ENCODE results near the gene FBXL17. TPM values are rescaled to one million over a fixed set of nuclear protein-coding genes. Genes with fewer than 3 reads are reported as not detected.

The FBXL17 gene
- polyA plus RNA-seq, 1 of the 3 experiments (the other 2 are of a cell fraction) = 4.4 TPM

- no peak for TF ChIP-seq YY1 (IDR thresholded peaks at IDR 0.05; ENCODE audit: low read depth)
- no peak for TF ChIP-seq SIN3A (IDR thresholded peaks at IDR 0.05; ENCODE audit: borderline replicate concordance, low read depth, low read length)
- no peak for TF ChIP-seq IRF3 (IDR thresholded peaks at IDR 0.05; ENCODE audit: low read depth, low read length)
- no peak for TF ChIP-seq USF1 (IDR thresholded peaks at IDR 0.05; ENCODE audit: borderline replicate concordance, low read depth)
- no peak for TF ChIP-seq MXI1 (IDR thresholded peaks at IDR 0.05; ENCODE audit: low read depth, low read length)
- TF ChIP-seq FOXM1 (IDR thresholded peaks at IDR 0.05; ENCODE audit: low read depth) = no peak
- TF ChIP-seq SMC3 (IDR thresholded peaks at IDR 0.05; ENCODE audit: low read depth, low read length) = no peak
- TF ChIP-seq PBX3 (IDR thresholded peaks at IDR 0.05) = no peak
- no peak for TF ChIP-seq GATA2 (CRISPR knock-in tag; IDR thresholded peaks at IDR 0.05)
- TF ChIP-seq CTCF (IDR thresholded peaks at IDR 0.05) = no peak
- no peak for TF ChIP-seq EP300 (IDR thresholded peaks at IDR 0.05; ENCODE audit: borderline replicate concordance in 1 of 2, low read depth in 1 of 2, low read length in 1 of 2)
- TF ChIP-seq RAD21 (IDR thresholded peaks at IDR 0.05; ENCODE audit: low read length) = no peak
- no peak for TF ChIP-seq TEAD4 (IDR thresholded peaks at IDR 0.05; ENCODE audit: borderline replicate concordance, insufficient read depth)
- no peaks in the 10 kb centered on the region for H3K27me3 ChIP-seq (ENCODE audit: insufficient read depth)
- WGBS (ENCODE audit: low lambda C conversion rate) = 92% methylated on average over 4 of the region's 4 CpGs
- H3K79me2 ChIP-seq (ENCODE audit: insufficient read depth) = no peaks in the 10 kb centered on the region
- H2AFZ ChIP-seq (ENCODE audit: low read depth) = no peak overlapping the region
- H3K4me3 ChIP-seq (ENCODE audit: low read depth in 2 of 2, low read length in 1 of 2) = no peak overlapping the region
- ChIA-PET CTCF (interaction anchor here (1.2 to 1.5 kb wide), 3 partner anchors 13 to 65 kb away, joined by 3 to 5 read pairs (median 3); no protein-coding TSS in a partner anchor), POLR2A (no interaction called here)
- DNase-seq = no peak
- H3F3A ChIP-seq (replicated peaks; ENCODE audit: insufficient read depth) = no peaks in the 10 kb centered on the region
- H3K36me3 ChIP-seq (replicated peaks in 1 of 2; ENCODE audit: control insufficient read depth in 1 of 2, insufficient read depth in 2 of 2, low read length in 1 of 2) = peaks cover 0 to 8% of the 10 kb centered on the region in 2 experiments
- no peaks in the 10 kb centered on the region; a peak in 1 of 4 replicates for H3K4me1 ChIP-seq (ENCODE audit: control insufficient read depth in 1 of 2, insufficient read depth in 2 of 2, low read depth in 1 of 2, low read length in 1 of 2)
- H3K9me2 ChIP-seq = no peaks in the 10 kb centered on the region
- H3K9me3 ChIP-seq = no peaks in the 10 kb centered on the region
- H3K27ac ChIP-seq (ENCODE audit: low read depth in 2 of 2, low read length in 1 of 2) = no peak overlapping the region
- H3K9ac ChIP-seq = no peak overlapping the region
- no peak overlapping the region for H3K4me2 ChIP-seq
- H4K20me1 ChIP-seq (ENCODE audit: insufficient read depth) = no peaks in the 10 kb centered on the region
Measured at GRCh38 chr5:108324886-108325285, 57.0 kb downstream of the FBXL17 start.

GRCh38 chr5:108321341-108321740, 60.6 kb downstream of the FBXL17 start:
- DNase-seq = no peak
- ChIA-PET CTCF (no interaction called here), POLR2A (no interaction called here)
- H3K4me1 ChIP-seq (ENCODE audit: control insufficient read depth in 1 of 2, insufficient read depth in 2 of 2, low read depth in 1 of 2, low read length in 1 of 2) = no peaks in the 10 kb centered on the region; a peak in 1 of 4 replicates
- H3K79me2 ChIP-seq (ENCODE audit: insufficient read depth) = no peaks in the 10 kb centered on the region
- no peaks in the 10 kb centered on the region for H3K9me2 ChIP-seq
- no peaks in the 10 kb centered on the region for H3F3A ChIP-seq (replicated peaks; ENCODE audit: insufficient read depth)
- H2AFZ ChIP-seq (ENCODE audit: low read depth) = no peak overlapping the region
- H3K9me3 ChIP-seq = no peaks in the 10 kb centered on the region
- H3K27me3 ChIP-seq (ENCODE audit: insufficient read depth) = no peaks in the 10 kb centered on the region
- H3K27ac ChIP-seq (ENCODE audit: low read depth in 2 of 2, low read length in 1 of 2) = no peak overlapping the region
- H4K20me1 ChIP-seq (ENCODE audit: insufficient read depth) = no peaks in the 10 kb centered on the region
- peaks cover 0 to 6% of the 10 kb centered on the region in 2 experiments for H3K36me3 ChIP-seq (replicated peaks in 1 of 2; ENCODE audit: control insufficient read depth in 1 of 2, insufficient read depth in 2 of 2, low read length in 1 of 2)
- 100% methylated on average over 1 of the region's 1 CpG for WGBS (ENCODE audit: low lambda C conversion rate)
- no peak overlapping the region for H3K9ac ChIP-seq
- no peak overlapping the region for H3K4me3 ChIP-seq (ENCODE audit: low read depth in 2 of 2, low read length in 1 of 2)
- H3K4me2 ChIP-seq = no peak overlapping the region
- TF ChIP-seq POLR2AphosphoS5 (IDR thresholded peaks at IDR 0.05; ENCODE audit: low read depth, low read length) (no peak), FOXM1 (IDR thresholded peaks at IDR 0.05; ENCODE audit: low read depth) (no peak), NRF1 (IDR thresholded peaks at IDR 0.05; ENCODE audit: low read depth, low read length) (no peak), MAX (IDR thresholded peaks at IDR 0.05; ENCODE audit: low read depth) (no peak), ELF1 (IDR thresholded peaks at IDR 0.05) (no peak), NFIC (IDR thresholded peaks at IDR 0.05; ENCODE audit: borderline replicate concordance) (no peak), FOXJ3 (CRISPR knock-in tag; IDR thresholded peaks at IDR 0.05) (no peak), MXI1 (IDR thresholded peaks at IDR 0.05; ENCODE audit: low read depth, low read length) (no peak), TEAD4 (IDR thresholded peaks at IDR 0.05; ENCODE audit: borderline replicate concordance, insufficient read depth) (no peak), SMC3 (IDR thresholded peaks at IDR 0.05; ENCODE audit: low read depth, low read length) (no peak), TAF1 (IDR thresholded peaks at IDR 0.05; ENCODE audit: borderline replicate concordance, low read depth, low read length) (no peak), ZBTB33 (IDR thresholded peaks at IDR 0.05; ENCODE audit: borderline replicate concordance, low read depth) (no peak)

Measured in SK-N-SH (cell line).